Stimulated activated CD8-positive, alpha-beta memory T cell treated with anti-CD3 and anti-CD28 coated beads, Interleukin-7, amount 100 ng/mL, for 4 hours (primary cell): Measurements from ENCODE around the gene PHYH.
"Not testable (repeated sequence)": the region's sequence is repeated elsewhere in the genome, so short reads cannot be mapped to it uniquely, and the experiment has no call there.

ENCODE experiments used
- DNase-seq, 2 donors: peaks; one replicate each; pipeline ENCODE4 v3.0.0-alpha.2; 2020; ENCODE audit warnings: low read depth in 2 of 2

PHYH gene

GRCh38 chr10:13299437-13300287 lies at the start of gene PHYH:
PHYH (minus strand) TSS chr10:13300064; CDS start chr10:13300042, 22 bp downstream.
- DNase-seq: peak; percentile 35 to 76

- DNase-seq: peak; percentile 52 to 73
Observed at GRCh38 chr10:13348216-13349017, 48.6 kb upstream of the PHYH start, which contains the start of gene SEPHS1. SEPHS1 (minus strand) TSS chr10:13348293; CDS start chr10:13344950, 3,343 bp downstream.

GRCh38 chr10:13347500-13348156 lies 47.8 kb upstream of the PHYH start:
- DNase-seq: peak; percentile 49 to 78

GRCh38 chr10:13347043-13347499 lies 47.2 kb upstream of the PHYH start:
- no peak for DNase-seq

- DNase-seq: no peak
Observed at GRCh38 chr10:13346283-13347042, 46.6 kb upstream of the PHYH start.

- DNase-seq: peak in 1 of 2 donors; percentile 20
Observed at GRCh38 chr10:13340626-13341376, 40.9 kb upstream of the PHYH start.

- DNase-seq: no peak
Observed at GRCh38 chr10:13340068-13340467, 40.2 kb upstream of the PHYH start.

- no peak for DNase-seq
Observed at GRCh38 chr10:13338390-13339110, 38.7 kb upstream of the PHYH start.

GRCh38 chr10:13337827-13338196 lies 37.9 kb upstream of the PHYH start:
- no peak for DNase-seq

GRCh38 chr10:13337128-13337826 lies 37.4 kb upstream of the PHYH start:
- no peak for DNase-seq

GRCh38 chr10:13335881-13336280 lies 36.0 kb upstream of the PHYH start:
- no peak for DNase-seq

GRCh38 chr10:13334556-13334955 lies 34.7 kb upstream of the PHYH start:
- no peak for DNase-seq

- DNase-seq: no peak
Observed at GRCh38 chr10:13331646-13332045, 31.8 kb upstream of the PHYH start.

- not testable (repeated sequence) for DNase-seq
Observed at GRCh38 chr10:13330980-13331379, 31.1 kb upstream of the PHYH start.

- no peak for DNase-seq
Observed at GRCh38 chr10:13329565-13329964, 29.7 kb upstream of the PHYH start.

GRCh38 chr10:13328613-13329012 lies 28.7 kb upstream of the PHYH start:
- DNase-seq: no peak

GRCh38 chr10:13328126-13328525 lies 28.3 kb upstream of the PHYH start:
- DNase-seq: no peak

GRCh38 chr10:13327534-13327933 lies 27.7 kb upstream of the PHYH start:
- no peak for DNase-seq

- no peak for DNase-seq
Observed at GRCh38 chr10:13322615-13323148, 22.8 kb upstream of the PHYH start.
